Measurements from ENCODE around the gene KRT15. TPM values are rescaled to one million over a fixed set of nuclear protein-coding genes. Genes with fewer than 3 reads are reported as not detected.
A peak's percentile ranks its signal among the peaks of the same experiment; 100 is the strongest.

Gene KRT15
- total RNA-seq, 1 donor from 2014 or later = not detected

DNA sequence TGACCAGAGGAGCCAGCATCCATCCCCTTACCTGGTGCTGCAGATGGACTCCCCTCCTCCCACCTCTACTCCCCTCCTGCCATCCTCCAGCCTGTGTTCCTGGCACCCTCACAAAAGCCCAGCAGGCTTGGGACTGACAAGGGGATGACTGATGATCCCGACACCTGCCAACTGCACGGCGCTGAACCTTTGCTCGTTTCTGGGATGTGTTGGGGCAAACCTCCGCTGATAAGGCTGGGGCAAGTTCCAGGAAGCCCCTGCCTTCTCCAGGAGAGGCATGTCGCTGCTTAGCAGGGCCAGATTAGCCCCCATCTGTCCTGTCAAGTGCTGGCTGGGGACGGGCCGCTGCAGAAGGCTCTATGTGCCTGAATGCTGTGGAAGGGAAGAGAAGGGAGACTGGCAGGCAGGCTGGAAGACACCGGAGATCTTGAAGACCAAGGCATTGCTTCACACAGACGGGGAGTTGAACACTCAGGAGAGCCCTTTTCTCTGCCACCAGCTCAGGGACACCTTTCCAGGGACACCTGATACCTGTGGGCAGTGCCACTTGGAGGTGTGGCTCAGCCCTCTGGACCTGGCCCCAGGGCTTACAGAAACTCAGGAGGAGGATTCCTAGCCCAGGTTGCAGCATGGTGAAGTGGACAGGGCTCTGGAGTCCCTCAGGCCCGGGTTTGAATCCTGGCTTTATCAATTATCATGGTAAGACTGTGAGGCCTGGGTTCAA, 973 bp upstream of the KRT15 start:
- Histone ChIP-seq H3K9ac (ENCODE audit: low read depth in 1 of 3, low read length in 3 of 3) (peak overlapping the region in 1 of 3 donors; percentile 8), H3K27me3 (ENCODE audit: control insufficient read depth in 3 of 3, insufficient read depth in 3 of 3, low read length in 3 of 3) (peaks cover 5 to 49% (median 43%) of the 10 kb centered on the region in 3 donors), H3K36me3 (ENCODE audit: control insufficient read depth in 3 of 3, insufficient read depth in 3 of 3, low read length in 3 of 3) (no peaks in the 10 kb centered on the region), H3K4me1 (ENCODE audit: control insufficient read depth in 3 of 3, insufficient read depth in 3 of 3, low read length in 3 of 3) (peaks cover 0 to 4% (median 2%) of the 10 kb centered on the region in 3 donors), H3K4me3 (ENCODE audit: low read length in 3 of 3) (no peak overlapping the region), H3K27ac (ENCODE audit: low read depth, low read length) (no peak overlapping the region), H3K9me3 (ENCODE audit: control insufficient read depth in 3 of 3, low read length in 3 of 3) (no peaks in the 10 kb centered on the region)

DNA sequence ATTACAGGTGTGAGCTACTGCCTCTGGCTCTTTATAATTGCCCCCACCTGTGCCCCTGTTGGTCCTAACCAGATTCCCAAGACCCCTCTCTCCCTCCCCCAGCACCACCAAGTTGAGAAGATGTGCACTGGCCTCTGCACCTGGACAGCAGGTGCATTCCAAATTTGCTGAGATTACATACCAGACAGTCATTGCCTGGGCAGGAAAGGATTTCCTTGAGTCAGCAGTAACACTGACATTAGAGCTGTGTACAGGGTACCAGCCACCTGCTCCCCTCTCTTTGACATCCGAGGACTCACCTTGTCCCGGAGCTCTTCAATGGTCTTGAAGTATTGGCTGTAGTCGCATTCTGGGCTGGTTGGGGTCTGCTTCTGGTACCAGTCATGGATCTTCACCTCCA, 659 bp downstream of the KRT15 start:
- Histone ChIP-seq H3K27me3 (ENCODE audit: control insufficient read depth in 3 of 3, insufficient read depth in 3 of 3, low read length in 3 of 3) (peaks cover 4 to 42% (median 38%) of the 10 kb centered on the region in 3 donors), H3K9ac (ENCODE audit: low read depth in 1 of 3, low read length in 3 of 3) (no peak overlapping the region), H3K4me1 (ENCODE audit: control insufficient read depth in 3 of 3, insufficient read depth in 3 of 3, low read length in 3 of 3) (peaks cover 0 to 4% (median 2%) of the 10 kb centered on the region in 3 donors), H3K27ac (ENCODE audit: low read depth, low read length) (no peak overlapping the region), H3K4me3 (ENCODE audit: low read length in 3 of 3) (no peak overlapping the region), H3K36me3 (ENCODE audit: control insufficient read depth in 3 of 3, insufficient read depth in 3 of 3, low read length in 3 of 3) (no peaks in the 10 kb centered on the region), H3K9me3 (ENCODE audit: control insufficient read depth in 3 of 3, low read length in 3 of 3) (no peaks in the 10 kb centered on the region)

DNA sequence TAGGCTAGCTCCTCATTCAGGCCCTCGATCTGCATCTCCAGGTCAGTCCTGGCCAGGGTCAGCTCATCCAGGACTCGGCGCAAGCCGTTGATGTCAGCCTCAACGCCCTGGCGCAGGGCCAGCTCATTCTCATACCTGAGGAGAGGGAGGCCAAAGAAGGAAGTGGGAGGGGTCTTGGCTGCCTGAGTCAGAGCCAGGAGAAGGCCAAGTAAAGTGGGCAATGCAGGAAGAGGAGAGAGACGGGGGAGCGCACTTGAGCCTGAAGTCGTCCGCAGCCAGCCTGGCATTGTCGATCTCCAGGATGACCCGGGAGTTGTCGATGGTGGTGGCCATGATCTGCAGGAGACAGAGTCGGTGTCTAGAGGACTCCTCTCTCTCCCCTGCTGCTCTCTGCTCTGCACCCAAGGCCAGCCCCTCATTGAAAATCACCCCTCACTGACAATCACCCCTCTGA, 1.8 kb downstream of the KRT15 start:
- no peaks in the 10 kb centered on the region for H3K36me3 ChIP-seq (ENCODE audit: control insufficient read depth in 3 of 3, insufficient read depth in 3 of 3, low read length in 3 of 3)

DNA sequence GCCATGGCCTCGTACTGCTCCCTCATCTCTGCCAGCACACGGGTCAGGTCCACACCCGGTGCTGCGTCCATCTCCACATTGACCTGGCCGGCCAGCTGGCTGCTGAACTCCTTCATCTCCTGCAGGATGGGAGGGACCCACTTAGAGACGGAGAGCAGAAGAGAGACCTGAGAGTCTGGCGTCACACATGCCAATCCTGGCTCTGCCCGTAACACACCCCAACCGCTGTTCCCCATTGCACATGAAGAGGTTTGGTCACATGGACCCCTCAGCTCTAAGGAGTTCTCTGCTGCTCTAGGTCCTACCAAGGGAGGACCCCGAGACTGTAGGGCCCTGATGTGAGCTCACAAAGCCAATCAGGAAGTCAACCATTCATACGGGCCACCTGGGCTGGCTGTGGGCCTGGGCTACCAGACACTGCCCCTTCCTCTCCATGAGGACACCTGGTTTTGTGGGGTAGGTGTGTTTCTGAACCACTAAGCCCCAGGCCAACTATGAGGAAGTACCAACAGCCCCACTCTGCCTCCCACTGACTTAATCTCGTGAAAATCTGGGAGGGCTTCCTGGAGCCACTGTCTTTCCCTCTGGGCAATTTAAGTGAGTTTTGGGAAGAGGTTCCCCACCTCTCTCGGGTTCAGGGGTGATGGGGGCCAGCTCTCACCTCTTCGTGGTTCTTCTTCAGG, 2.4 kb downstream of the KRT15 start:
- H3K27ac ChIP-seq (ENCODE audit: low read depth, low read length) = no peak overlapping the region
- H3K27me3 ChIP-seq (ENCODE audit: control insufficient read depth in 3 of 3, insufficient read depth in 3 of 3, low read length in 3 of 3) = peaks cover 4 to 33% (median 29%) of the 10 kb centered on the region in 3 donors

More for the DNA sequence above, 1.8 kb downstream of the KRT15 start:
- Histone ChIP-seq H3K4me3 (ENCODE audit: low read length in 3 of 3) (no peak overlapping the region), H3K4me1 (ENCODE audit: control insufficient read depth in 3 of 3, insufficient read depth in 3 of 3, low read length in 3 of 3) (peaks cover 0 to 4% (median 2%) of the 10 kb centered on the region in 3 donors), H3K27me3 (ENCODE audit: control insufficient read depth in 3 of 3, insufficient read depth in 3 of 3, low read length in 3 of 3) (peaks cover 4 to 34% (median 33%) of the 10 kb centered on the region in 3 donors), H3K9me3 (ENCODE audit: control insufficient read depth in 3 of 3, low read length in 3 of 3) (no peaks in the 10 kb centered on the region), H3K9ac (ENCODE audit: low read depth in 1 of 3, low read length in 3 of 3) (no peak overlapping the region), H3K27ac (ENCODE audit: low read depth, low read length) (no peak overlapping the region)

DNA sequence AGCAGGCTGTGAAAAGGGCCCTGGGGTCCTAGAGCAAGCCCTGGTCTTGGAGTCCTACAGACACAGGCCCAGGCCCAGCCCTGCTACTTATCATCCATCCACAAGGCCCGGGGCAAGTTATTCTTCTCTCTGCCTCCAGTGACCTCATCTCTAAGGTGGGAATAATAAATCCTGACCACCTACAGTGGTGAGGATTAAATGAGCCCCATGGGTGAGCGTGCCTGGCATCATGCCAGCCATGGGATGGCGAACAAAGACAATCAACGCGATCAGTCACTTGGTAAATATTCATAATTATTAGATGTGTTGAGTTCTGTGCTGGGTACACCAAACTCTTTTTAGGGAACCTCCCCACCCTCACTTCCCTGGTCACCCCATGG, 5.5 kb downstream of the KRT15 start:
- no peak overlapping the region for H3K4me3 ChIP-seq (ENCODE audit: low read length in 3 of 3)

More for the DNA sequence above, 2.4 kb downstream of the KRT15 start:
- no peak overlapping the region for H3K4me3 ChIP-seq (ENCODE audit: low read length in 3 of 3)
- H3K36me3 ChIP-seq (ENCODE audit: control insufficient read depth in 3 of 3, insufficient read depth in 3 of 3, low read length in 3 of 3) = no peaks in the 10 kb centered on the region
- no peaks in the 10 kb centered on the region for H3K9me3 ChIP-seq (ENCODE audit: control insufficient read depth in 3 of 3, low read length in 3 of 3)
- H3K9ac ChIP-seq (ENCODE audit: low read depth in 1 of 3, low read length in 3 of 3) = no peak overlapping the region
- H3K4me1 ChIP-seq (ENCODE audit: control insufficient read depth in 3 of 3, insufficient read depth in 3 of 3, low read length in 3 of 3) = peaks cover 0 to 4% (median 2%) of the 10 kb centered on the region in 3 donors

DNA sequence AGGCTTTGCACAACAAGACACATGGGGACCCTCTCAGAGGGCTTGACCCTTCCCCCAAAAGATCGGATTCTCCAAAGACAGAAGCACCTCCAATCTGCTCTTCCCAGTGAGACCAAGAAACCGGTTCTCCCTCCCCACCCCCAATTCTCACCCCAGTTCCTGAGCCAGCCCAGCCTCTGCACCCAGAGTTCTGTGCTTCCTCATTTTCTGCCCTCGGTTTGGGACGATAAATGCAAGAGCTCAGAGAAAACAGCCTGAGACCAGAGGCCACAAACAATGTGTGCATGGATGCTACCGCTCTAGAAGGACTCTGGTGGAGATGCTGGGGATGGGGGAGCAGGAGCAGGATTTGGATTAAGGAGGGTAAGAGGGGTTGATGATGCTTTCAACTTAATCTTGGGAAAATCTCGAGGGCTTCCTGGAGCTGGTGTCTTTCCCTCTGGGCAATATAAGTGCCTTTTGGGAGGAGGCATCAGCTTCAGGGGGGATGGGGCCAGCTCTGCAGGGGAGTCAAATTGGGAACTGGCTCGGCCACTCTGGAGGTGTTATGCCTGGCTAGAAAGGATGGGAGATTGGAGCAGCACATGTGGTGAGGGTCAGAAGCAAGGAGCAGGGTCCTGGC, 6.0 kb downstream of the KRT15 start:
- Histone ChIP-seq H3K4me3 (ENCODE audit: low read length in 3 of 3) (no peak overlapping the region), H3K36me3 (ENCODE audit: control insufficient read depth in 3 of 3, insufficient read depth in 3 of 3, low read length in 3 of 3) (no peaks in the 10 kb centered on the region), H3K9me3 (ENCODE audit: control insufficient read depth in 3 of 3, low read length in 3 of 3) (no peaks in the 10 kb centered on the region), H3K9ac (ENCODE audit: low read depth in 1 of 3, low read length in 3 of 3) (no peak overlapping the region), H3K27ac (ENCODE audit: low read depth, low read length) (no peak overlapping the region), H3K4me1 (ENCODE audit: control insufficient read depth in 3 of 3, insufficient read depth in 3 of 3, low read length in 3 of 3) (no peaks in the 10 kb centered on the region), H3K27me3 (ENCODE audit: control insufficient read depth in 3 of 3, insufficient read depth in 3 of 3, low read length in 3 of 3) (peaks cover 2 to 14% (median 11%) of the 10 kb centered on the region in 3 donors)

More for the DNA sequence above, 5.5 kb downstream of the KRT15 start:
- Histone ChIP-seq H3K36me3 (ENCODE audit: control insufficient read depth in 3 of 3, insufficient read depth in 3 of 3, low read length in 3 of 3) (no peaks in the 10 kb centered on the region), H3K4me1 (ENCODE audit: control insufficient read depth in 3 of 3, insufficient read depth in 3 of 3, low read length in 3 of 3) (no peaks in the 10 kb centered on the region), H3K9me3 (ENCODE audit: control insufficient read depth in 3 of 3, low read length in 3 of 3) (no peaks in the 10 kb centered on the region), H3K27ac (ENCODE audit: low read depth, low read length) (no peak overlapping the region), H3K9ac (ENCODE audit: low read depth in 1 of 3, low read length in 3 of 3) (no peak overlapping the region), H3K27me3 (ENCODE audit: control insufficient read depth in 3 of 3, insufficient read depth in 3 of 3, low read length in 3 of 3) (peaks cover 2 to 19% (median 14%) of the 10 kb centered on the region in 3 donors)

DNA sequence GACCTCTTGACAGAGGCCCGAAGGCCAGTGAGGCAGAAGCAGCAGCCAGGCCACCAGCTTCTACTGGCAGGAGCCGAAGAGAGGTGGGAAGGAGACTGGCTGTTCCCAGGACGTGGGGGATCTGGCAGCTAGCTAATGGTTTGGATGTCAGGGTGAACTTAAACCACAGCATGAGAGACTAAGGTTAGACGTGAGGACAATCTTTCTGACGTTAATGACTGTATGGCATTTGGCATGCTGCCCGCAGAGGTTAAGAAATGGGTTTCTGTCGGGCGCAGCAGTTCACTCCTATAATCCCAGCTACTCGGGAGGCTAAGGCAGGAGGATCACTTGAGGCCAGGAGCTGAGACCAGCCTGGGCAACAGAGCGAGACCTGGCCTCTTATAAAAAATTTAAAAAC, 7.0 kb downstream of the KRT15 start:
- no peak overlapping the region for H3K4me3 ChIP-seq (ENCODE audit: low read length in 3 of 3)
- H3K4me1 ChIP-seq (ENCODE audit: control insufficient read depth in 3 of 3, insufficient read depth in 3 of 3, low read length in 3 of 3) = no peaks in the 10 kb centered on the region
- H3K36me3 ChIP-seq (ENCODE audit: control insufficient read depth in 3 of 3, insufficient read depth in 3 of 3, low read length in 3 of 3) = no peaks in the 10 kb centered on the region
- no peaks in the 10 kb centered on the region for H3K9me3 ChIP-seq (ENCODE audit: control insufficient read depth in 3 of 3, low read length in 3 of 3)
- H3K27me3 ChIP-seq (ENCODE audit: control insufficient read depth in 3 of 3, insufficient read depth in 3 of 3, low read length in 3 of 3) = peaks cover 0 to 17% (median 13%) of the 10 kb centered on the region in 3 donors
- no peak overlapping the region for H3K27ac ChIP-seq (ENCODE audit: low read depth, low read length)
- H3K9ac ChIP-seq (ENCODE audit: low read depth in 1 of 3, low read length in 3 of 3) = no peak overlapping the region

DNA sequence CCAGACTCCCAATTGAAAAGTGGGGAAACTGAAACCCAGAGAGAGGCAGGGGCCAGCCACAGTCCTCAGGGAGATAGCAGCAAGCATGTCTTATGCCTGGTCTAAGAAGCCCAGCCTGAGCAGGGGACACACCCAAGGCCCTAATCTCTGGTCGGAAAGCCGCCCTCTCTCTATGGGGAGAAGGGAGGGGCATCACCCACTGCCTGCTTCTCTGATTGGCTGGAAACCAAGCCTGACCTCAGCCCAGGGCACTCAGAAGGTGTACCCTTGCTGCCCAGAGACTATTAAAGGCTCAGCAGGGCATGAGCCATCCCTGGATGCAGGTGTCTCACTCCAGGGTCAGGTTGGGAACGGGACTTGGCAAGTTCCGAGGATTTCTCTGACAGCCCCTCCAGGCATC, 7.6 kb downstream of the KRT15 start:
- H3K9me3 ChIP-seq (ENCODE audit: control insufficient read depth in 3 of 3, low read length in 3 of 3) = no peaks in the 10 kb centered on the region
- no peak overlapping the region for H3K9ac ChIP-seq (ENCODE audit: low read depth in 1 of 3, low read length in 3 of 3)
- no peak overlapping the region for H3K27ac ChIP-seq (ENCODE audit: low read depth, low read length)
- H3K27me3 ChIP-seq (ENCODE audit: control insufficient read depth in 3 of 3, insufficient read depth in 3 of 3, low read length in 3 of 3) = peaks cover 0 to 12% (median 7%) of the 10 kb centered on the region in 3 donors
- H3K4me1 ChIP-seq (ENCODE audit: control insufficient read depth in 3 of 3, insufficient read depth in 3 of 3, low read length in 3 of 3) = no peaks in the 10 kb centered on the region
- no peaks in the 10 kb centered on the region for H3K36me3 ChIP-seq (ENCODE audit: control insufficient read depth in 3 of 3, insufficient read depth in 3 of 3, low read length in 3 of 3)
- no peak overlapping the region for H3K4me3 ChIP-seq (ENCODE audit: low read length in 3 of 3)

DNA sequence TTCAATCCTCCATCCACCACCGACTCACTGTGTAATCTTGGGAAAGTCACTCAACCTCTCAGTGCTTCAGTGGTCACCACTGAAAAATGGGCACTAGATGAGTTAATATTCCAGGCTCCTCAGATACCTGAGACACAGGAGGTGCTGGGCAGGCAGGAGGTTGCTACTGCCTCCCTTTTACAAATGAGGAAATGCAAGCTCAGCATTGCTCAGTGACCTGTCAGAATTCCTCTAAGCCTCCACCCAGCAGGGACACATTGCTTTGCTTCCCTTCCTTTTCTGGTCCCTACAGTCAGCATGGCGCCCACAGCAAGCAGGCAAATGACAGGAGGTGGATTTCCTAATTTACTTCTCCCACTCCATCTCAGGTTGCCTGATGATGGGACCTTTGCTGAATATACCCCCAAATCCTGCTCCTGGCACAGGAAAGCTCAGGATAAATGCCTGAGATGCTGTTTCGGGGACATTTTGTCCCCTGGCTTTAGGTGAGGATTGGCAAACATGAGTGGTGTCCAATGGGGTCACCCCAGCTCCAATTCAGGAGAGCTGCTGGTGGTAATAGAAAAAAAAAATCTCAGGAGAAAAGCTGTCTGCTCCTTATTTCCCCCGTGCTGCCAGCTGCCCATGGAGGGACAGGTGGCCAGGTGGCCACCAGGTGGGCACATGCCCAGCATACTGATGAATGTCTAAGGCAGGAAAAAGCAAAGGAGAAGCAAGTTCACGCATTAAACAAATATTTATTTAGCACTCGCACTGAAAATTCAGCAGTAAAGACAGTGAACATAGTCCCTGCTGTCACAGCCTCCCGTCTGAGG, 8.2 kb downstream of the KRT15 start:
- no peaks in the 10 kb centered on the region for H3K36me3 ChIP-seq (ENCODE audit: control insufficient read depth in 3 of 3, insufficient read depth in 3 of 3, low read length in 3 of 3)
- no peaks in the 10 kb centered on the region for H3K4me1 ChIP-seq (ENCODE audit: control insufficient read depth in 3 of 3, insufficient read depth in 3 of 3, low read length in 3 of 3)
- H3K27me3 ChIP-seq (ENCODE audit: control insufficient read depth in 3 of 3, insufficient read depth in 3 of 3, low read length in 3 of 3) = peaks cover 0 to 8% (median 6%) of the 10 kb centered on the region in 3 donors
- no peak overlapping the region for H3K4me3 ChIP-seq (ENCODE audit: low read length in 3 of 3)
- no peaks in the 10 kb centered on the region for H3K9me3 ChIP-seq (ENCODE audit: control insufficient read depth in 3 of 3, low read length in 3 of 3)
- H3K27ac ChIP-seq (ENCODE audit: low read depth, low read length) = no peak overlapping the region
- no peak overlapping the region for H3K9ac ChIP-seq (ENCODE audit: low read depth in 1 of 3, low read length in 3 of 3)

All from skeletal muscle tissue (tissue), 4 donors.